ENCODE data around the gene AK4.
"Not testable (repeated sequence)": the region's sequence is repeated elsewhere in the genome, so short reads cannot be mapped to it uniquely, and the experiment has no call there.

Gene AK4

DNA sequence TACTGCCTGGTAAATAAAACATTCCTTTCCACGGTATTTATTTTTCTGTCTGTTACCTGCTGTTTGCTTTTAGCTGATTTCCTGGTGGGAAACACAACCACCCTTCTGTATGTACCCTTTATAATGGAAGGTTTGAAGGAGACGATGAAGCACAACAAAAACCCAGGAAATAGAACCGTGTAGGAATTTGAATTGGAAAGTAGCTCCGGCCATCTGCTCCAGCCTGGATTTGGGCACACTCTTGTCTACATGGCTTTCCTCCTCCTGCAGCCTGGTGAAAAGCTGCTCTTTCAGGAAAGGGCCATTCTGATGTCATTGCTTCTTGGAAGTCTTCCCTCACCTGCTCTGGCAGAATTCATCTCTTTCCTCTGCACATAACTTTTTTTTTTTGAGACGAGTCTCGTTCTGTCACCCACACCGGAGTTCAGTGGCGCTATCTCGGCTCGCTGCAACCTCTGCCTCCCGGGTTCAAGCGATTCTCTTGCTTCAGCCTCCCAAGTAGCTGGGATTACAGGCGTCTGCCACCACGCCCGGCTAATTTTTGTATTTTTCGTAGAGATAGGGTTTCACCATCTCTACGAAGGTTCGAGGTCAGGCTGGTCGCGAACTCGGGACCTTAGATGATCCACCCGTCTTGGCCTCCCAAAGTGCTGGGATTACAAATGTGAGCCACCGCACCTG, 2.7 kb downstream of the AK4 start:
- DNase-seq = no peak

DNA sequence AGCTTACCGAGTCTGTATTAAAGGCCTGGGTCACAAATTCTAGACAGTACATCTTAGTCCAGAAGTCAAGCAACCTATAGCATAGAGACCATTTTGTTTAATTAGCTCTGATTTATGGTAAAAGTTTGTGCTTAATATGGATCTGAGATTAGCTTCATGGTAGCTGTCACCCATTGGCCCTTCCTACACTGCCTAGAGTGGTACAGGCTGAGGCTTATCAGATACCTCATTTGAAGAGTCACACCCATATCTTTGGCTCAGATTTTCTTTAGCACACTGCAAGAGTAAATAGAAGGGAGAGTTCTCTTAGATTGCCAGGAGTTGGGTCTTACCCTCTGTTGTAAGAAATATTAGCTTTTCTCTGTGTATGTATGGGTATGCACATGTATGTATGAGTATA, 3.6 kb downstream of the AK4 start:
- no peak for DNase-seq

- no peak for DNase-seq
Observed at GRCh38 chr1:65153635-65154034, 5.6 kb downstream of the AK4 start.

DNA sequence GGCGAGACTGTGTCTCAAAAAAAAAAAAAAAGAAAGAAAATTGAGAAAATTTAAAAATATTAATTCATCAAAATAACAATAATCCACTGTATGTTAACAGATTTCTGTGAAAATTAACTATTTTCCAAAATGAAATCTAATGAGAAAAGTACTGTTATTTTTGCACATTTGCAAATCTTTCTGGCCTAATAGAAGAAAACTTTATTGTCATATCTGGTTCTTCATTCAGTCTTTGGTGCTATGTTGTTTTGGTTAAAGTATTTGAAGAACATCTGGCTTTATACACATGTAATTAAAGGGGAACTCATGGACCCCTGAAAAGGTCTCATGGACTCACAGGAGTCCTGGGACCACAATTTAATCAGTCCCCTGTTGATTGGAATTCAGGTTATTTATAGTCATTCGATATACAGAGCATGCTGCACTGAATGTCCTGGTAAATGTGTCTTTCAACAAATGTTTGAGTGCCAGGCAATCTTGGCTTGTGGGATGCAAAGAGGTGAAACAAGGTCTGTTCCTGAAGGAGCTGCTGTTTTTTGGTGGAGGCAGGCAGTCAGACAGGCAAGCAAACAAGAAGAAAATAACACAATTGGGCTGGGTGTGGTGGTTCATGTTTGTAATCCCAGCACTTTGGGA, 9.0 kb downstream of the AK4 start:
- DNase-seq = no peak

DNA sequence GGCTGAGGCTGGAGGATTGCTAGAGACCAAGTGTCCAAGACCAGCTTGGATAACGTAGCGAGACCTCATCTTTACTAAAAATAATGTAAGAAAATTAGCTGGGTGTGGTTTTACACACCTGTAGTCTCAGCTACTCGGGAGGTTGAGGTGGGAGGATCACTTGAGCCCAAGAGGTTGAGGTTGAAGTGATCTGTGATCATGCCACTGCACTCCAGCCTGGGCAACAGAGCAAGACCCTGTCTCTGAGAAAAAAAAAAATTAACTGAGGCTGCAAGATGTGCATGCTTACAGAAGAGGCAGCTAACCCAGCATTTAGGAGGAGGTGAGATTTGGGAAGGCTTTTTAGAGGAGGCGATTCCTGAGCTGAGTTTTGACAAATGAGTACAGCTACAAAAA, 9.5 kb downstream of the AK4 start:
- DNase-seq = no peak

GRCh38 chr1:65159291-65159688, 11.3 kb downstream of the AK4 start:
- DNase-seq = not testable (repeated sequence)

DNA sequence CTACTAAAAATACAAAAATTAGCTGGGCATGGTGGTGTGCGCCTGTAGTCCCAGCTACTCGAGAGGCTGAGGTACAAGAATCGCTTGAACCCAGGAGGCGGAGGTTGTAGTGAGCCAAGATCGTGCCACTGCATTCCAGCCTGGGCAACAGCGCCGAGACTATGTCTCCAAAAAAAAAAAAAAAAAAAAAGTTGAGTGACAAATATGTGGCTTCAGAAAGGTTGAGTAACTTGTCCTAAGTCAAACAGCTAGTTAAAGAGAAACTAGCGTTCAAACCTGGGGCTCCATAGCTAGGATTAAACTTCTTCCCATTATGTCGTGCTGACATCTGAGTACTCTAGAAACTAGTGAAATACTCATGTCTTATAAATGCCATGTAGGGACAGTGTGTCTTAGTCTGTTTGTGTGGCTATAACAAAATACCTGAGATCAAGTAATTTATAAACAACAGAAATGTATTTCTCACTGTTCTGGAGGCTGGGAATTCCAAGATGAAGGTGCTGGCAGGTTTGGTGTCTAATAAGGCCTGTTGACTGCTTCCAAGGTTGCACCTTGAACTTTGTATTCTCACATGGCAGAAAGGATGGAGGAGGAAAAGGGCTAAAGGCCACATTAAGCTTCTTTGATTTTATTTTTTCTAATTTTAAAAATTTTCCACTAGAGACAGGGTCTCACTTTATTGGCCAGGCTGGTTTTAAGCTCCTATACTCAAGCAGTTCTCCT, 12.0 kb downstream of the AK4 start:
- no peak for DNase-seq

DNA sequence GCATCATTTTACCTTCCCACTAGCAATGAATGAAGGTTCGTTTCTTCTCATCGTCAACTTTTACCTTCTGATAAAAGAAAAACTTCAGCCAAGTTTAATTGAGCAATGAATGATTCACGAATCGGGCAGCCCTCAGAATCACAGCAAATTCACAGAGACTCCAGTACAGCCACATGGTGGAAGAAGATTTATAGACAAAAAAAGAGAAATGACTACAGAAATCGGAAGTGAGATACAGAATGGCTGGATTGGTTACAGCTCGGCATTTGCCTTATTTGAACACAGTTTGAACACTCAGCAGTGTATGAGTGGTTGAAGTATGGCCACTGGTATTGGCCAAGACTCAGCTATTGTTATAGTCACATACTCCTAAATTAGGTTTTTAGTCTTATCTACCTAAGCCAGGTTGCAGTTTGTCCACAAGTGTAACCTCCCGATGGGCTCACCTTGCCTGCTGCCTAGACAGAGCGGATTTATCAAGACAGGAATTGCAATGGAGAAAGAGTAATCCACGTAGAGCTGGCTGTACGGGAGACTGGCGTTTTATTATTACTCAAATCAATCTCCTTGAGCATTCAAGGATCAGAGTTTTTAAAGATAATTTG, 15.3 kb downstream of the AK4 start:
- no peak for DNase-seq

DNA sequence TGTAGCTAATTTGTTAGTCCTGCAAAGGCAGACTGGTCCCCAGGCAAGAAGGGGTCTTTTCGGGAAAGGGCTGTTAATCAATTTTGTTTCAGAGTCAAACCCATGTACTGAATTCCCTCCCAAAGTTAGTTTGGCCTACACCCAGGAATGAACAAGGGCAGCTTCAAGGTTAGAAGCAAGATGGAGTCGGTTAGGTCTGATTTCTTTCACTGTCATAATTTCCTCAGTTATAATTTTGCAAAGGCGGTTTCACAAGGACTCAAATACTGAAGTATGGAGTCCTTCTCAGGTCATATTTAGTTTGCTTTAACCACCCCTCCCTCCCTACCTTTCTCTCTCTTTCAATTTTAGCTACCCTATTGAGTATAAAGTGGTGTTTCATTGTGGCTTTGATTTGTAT, 16.1 kb downstream of the AK4 start:
- DNase-seq = not testable (repeated sequence)

DNA sequence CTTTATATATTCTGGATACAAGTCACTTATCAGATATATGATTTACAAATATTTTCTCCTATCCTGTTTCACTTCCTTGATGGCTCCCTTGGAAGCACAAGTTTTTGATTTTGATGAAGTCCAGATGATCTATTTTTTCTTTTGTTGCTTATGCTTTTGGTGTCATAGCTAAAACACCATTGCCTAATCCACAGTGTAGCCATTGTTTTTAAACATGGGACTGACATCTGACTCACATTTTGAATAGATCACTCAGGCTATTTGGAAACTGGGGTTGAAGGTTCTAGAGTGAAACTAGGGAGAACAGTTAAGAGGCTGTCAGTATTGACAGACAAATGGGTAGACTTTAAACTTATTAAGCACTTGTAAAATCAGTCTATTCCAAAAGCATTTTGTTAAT, 16.6 kb downstream of the AK4 start:
- DNase-seq = no peak

GRCh38 chr1:65165269-65165993, 17.4 kb downstream of the AK4 start:
- no peak for DNase-seq

GRCh38 chr1:65166572-65167305, 18.7 kb downstream of the AK4 start:
- DNase-seq = no peak

- no peak for DNase-seq
Observed at GRCh38 chr1:65167586-65168242, 19.7 kb downstream of the AK4 start.

DNA sequence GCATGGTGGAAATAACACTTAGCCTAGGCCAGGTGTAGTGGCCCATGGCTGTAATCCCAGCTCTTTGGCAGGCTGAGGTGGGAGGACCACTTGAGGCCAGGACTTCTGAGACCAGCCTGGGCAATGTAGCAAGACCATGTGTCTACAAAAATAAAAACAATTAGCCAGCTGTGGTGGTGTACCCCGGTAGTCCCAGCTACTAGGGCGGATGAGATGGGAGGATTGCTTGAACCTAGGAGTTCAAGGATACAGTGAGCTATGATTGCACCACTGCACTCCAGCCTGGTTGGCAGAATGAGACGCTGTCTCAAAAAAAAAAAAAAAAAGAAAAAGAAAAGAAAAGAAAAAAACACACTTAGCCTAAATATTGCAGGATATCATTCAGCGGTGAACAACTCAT, 20.9 kb downstream of the AK4 start:
- DNase-seq = no peak

DNA sequence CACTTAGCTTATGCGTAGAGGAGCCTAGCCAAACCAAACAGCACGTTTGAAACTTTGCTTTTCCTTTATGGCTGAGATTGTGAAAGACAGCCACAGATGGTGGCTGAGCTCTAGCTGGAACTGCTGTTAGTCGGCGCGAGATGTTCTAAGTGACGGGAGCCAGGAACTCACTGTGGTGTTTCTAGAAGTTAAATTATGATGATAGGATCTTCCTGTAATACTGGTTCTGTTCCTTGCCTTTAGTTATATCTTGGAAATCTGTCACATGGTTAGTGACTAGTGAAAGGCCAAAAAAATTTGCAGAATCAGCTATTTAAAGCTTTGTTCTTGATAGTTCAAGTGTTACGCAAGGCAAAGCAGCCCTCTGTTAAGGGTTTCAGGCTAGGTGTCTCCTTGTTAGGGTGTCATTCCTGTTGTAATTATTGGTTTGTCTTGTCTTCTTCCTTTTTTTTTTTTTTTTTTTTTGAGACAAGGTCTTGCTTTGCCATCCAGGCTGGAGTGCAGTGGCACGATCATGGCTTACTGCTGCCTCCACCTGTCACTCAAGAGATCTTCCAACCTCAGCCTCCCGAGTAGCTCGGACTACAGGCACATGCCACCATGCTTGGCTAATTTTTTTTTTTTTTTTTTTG, 22.6 kb downstream of the AK4 start:
- no peak for DNase-seq

- DNase-seq = no peak
Observed at GRCh38 chr1:65172936-65173690, 25.1 kb downstream of the AK4 start.

- no peak for DNase-seq
Observed at GRCh38 chr1:65174585-65174984, 26.6 kb downstream of the AK4 start.

GRCh38 chr1:65175171-65176055, 27.4 kb downstream of the AK4 start:
- DNase-seq = no peak

DNA sequence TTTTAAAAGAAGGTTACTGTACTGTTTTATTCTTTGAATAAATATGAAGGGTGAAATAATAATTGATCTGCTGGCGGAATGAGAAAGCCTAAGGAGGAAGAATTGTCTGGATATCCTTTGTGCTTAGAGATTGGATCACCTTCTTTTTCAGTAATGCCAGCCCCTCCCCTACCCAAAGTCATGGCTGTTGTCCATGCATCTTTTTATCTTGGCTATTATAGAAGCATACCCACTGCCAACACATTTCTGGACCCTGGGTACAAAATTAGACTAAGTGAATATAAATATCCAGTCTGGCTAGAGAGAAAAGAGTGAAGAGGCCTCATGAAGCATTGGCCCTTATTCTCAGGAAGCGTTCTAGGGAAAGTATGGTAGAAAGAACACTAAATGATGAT, 28.1 kb downstream of the AK4 start:
- DNase-seq = no peak

- no peak for DNase-seq
Observed at GRCh38 chr1:65176591-65176990, 28.6 kb downstream of the AK4 start.
